ENCODE results near the gene PLA2G4D.

Gene PLA2G4D

GRCh38 chr15:42071717-42072116, 22.6 kb downstream of the PLA2G4D start:
- no peak for DNase-seq (ENCODE audit: low read depth)

DNA sequence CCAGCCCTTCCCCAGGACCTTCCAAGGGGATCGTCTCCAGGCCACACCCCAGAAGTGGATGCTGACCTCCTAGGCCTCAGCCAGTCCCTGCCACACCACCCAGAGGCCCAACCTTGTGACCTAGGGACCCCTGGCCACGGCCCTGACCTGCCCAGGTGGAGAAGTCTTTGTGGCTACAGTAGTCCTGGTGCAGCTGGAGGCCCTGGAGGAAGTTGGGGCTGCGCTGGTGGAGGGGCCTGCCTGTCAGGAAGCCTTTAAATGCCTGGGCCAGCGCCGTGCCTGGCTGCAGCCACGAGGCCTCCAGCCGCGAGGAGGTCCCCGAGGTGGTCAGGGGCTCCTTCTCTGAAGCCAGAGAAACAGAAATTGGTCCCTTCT, 23.4 kb downstream of the PLA2G4D start:
- DNase-seq (ENCODE audit: low read depth) = no peak

DNA sequence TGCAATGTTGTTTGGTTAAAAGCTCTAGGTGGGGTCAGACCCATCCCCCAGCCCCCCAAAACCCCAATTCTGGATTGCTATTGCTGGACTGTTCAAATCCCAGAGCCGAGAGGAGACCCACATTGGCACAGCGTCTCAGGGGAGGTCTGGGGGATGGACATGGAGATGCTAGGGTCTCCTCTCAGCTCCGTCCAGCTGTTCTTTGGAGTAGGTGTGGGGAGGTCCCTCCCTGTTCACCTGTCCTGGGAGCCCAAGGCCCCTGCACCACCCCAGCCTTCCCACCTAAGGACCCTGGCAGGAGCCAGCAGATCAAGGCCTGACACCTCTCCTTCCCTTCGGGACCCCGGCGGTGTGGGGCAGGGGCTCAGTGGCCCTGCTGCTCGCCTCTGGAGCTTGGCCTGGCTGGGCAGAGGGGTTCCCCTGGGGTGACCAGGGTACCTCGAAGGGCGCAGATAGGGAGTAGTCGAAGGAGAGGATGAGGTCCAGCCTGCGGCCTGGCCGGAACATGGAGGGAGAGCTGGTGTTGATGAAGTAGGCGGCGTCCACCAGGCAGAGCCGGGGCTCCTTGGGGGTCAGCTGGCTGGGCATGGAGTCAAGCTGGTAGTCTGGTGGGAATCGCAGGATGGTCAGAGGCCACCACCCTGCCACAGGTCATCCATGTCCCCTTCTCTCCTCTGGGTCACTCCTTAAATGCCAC, 23.9 kb downstream of the PLA2G4D start:
- DNase-seq (ENCODE audit: low read depth) = no peak

- no peak for DNase-seq (ENCODE audit: low read depth)
Observed at GRCh38 chr15:42069496-42070278, 24.7 kb downstream of the PLA2G4D start.

DNA sequence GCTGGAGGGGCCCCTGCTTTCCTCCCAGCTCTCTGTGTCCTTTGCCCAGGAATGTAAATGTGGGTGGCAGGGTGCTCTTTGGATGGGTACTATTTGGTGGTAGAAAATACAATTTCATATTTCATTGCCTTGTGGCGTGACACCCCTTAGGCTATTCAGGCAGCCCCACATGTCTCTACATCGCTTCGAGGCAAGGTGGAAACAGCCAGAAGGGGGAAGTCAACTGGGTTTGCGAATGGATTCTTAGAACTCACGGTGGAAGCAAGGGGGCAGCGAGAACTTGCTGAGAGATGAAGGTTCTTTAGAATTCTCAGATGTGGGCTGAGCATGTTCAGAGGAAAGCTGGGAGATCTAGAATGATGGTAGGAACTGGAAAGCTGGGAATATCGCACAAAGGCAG, 25.3 kb downstream of the PLA2G4D start:
- DNase-seq (ENCODE audit: low read depth) = no peak

DNA sequence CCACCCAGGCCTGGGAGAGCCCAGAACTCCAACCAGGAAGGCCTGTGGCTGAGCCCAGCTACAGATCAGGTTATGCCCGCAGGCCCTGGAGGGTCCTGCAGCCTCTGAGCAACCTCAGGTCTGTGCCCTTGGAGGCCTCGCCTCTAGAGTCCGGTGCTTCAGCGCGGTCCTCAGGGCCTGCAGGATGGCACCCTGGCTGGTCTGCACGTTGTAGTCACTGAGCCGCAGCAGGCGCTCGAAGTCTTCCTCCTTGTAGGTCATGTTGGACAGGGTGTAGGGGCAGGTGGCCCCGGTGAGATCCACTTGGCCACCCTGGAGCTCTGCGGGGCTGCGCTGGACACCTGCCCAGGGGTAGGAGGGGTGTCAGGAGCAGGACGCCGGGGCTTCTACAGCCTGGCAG, 25.8 kb downstream of the PLA2G4D start:
- DNase-seq (ENCODE audit: low read depth) = no peak

GRCh38 chr15:42066764-42067415, 27.5 kb downstream of the PLA2G4D start:
- DNase-seq (ENCODE audit: low read depth) = no peak

DNA sequence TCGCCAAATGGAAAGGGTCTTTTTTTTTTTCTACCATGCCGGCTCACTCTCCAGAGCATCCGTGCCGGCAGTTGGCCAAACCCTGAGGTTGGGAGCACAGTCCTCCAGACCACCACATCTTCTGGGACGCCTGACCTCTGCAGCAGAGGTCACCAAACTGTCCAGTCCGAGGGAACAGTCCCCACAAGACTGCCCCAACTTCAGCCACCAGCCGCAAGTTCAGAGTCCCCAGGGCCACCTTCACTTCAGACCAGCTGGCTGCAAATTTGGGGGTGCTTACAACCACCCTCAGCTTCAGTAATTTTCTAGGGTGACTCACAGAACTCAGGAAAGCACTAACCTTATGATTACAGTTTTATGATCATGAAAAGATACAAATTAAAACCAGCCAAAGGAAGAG, 28.9 kb downstream of the PLA2G4D start:
- no peak for DNase-seq (ENCODE audit: low read depth)

DNA sequence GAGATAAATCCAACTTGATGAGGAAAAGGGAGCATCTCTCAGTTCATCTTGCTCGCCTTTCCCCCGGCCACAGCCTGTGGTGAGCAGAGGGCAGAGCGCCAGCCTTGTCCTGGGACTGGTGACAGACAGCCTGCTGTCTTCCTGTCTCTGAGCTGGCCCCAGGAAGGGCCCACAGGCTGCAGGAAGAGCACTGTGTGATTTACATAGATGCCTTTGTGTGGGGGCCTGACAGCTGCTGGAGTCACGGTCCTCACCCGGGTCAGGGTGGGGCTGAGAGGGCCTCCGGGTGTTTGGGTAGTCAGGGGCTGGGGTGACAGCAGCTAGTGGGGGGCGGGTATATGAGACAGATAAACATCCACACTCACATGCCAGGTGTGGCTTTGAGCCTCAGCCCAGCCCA, 29.3 kb downstream of the PLA2G4D start:
- no peak for DNase-seq (ENCODE audit: low read depth)

GRCh38 chr15:42064271-42064670, 30.1 kb downstream of the PLA2G4D start:
- no peak for DNase-seq (ENCODE audit: low read depth)

DNA sequence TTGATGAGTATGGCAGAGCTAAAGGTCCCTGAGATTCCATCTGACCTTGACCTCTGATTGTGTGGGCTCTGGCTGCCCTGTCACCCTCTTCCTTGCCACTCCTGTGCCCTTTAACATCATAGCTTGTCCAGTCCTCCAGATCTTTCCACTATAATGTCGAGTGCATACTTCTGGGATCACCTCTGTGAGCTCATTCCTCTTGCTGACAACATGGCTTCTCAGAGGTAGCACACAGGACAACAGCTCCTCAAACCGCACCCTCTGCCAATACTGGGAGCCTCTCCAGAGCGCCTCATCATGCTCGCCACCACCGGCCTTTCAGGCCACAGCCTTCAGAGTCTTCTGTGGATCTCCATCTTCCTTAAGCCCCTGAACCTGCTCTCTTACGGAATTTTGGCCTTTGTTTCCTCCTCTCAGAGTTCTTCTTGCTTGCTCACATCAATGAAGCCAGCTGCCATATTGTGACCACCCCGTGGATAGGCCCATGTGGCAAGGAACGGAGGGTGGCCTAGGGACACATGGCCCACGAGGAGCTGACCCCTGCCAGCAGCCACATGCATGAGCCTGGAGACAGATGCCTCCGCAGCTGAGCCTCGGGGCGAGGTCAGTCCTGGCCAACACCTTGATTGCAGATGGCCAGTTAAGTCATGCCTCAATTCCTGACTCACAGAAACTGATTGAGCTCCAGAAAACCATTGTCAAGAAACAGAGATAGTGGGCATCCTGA, 31.1 kb downstream of the PLA2G4D start:
- DNase-seq (ENCODE audit: low read depth) = no peak

DNA sequence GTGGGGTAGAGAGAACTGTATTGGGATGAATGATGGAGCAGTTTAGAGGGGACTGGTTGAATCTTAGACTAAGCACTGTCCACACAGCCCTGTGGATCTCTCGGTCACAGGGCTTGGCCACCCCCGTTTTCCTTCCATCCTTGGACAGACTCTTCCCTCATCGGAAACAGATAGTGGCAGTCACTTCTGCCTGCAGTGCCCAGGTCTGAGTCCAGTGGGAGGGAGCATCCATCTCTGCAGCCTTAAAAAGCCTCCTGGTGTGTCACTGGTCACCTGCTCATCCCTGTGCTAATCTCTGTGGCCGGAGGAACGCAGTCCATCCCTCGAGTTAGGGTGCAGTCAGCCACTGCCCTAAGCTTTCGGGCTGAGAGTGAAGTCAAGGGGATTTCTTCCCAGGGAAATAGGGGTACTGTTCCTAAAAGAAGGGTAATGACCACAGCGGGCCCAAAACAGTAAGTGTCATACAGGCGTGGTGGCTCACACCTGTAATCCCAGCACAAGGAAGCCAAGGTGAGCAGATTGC, 32.0 kb downstream of the PLA2G4D start:
- DNase-seq (ENCODE audit: low read depth) = no peak

DNA sequence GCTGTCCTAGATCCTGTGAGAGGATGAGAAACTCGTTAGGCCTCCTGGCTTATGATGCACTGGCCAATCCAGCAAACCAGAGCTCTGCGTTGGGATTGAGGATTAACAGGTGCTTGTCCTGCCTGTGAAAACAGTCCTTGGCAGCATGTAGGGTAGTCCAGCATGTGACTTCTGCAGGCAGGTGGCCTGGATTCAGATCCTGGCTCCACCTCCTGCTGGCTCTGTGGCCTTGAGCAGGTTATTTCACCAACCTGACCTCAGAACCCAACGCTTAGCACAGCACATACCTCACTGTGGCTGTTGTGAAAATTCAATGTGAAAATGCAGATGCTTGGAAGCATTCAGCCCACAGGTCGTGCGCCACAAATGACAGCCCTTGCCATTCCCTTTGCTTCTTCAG, 33.6 kb downstream of the PLA2G4D start:
- no peak for DNase-seq (ENCODE audit: low read depth)

DNA sequence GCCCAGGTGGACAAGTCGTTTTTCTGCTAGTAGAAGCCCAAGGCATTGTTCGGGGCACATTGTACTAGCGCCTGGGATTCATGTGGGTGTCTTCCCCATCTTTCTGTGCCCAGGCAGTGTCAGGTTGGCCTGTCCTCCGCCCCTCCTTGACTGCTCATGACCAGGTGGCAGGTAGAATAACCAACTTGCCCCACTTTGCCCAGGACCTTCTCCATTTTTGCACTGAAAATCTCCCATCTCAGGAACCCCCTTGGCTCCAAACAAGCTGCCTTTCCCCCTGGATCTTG, 33.9 kb downstream of the PLA2G4D start:
- no peak for DNase-seq (ENCODE audit: low read depth)

DNA sequence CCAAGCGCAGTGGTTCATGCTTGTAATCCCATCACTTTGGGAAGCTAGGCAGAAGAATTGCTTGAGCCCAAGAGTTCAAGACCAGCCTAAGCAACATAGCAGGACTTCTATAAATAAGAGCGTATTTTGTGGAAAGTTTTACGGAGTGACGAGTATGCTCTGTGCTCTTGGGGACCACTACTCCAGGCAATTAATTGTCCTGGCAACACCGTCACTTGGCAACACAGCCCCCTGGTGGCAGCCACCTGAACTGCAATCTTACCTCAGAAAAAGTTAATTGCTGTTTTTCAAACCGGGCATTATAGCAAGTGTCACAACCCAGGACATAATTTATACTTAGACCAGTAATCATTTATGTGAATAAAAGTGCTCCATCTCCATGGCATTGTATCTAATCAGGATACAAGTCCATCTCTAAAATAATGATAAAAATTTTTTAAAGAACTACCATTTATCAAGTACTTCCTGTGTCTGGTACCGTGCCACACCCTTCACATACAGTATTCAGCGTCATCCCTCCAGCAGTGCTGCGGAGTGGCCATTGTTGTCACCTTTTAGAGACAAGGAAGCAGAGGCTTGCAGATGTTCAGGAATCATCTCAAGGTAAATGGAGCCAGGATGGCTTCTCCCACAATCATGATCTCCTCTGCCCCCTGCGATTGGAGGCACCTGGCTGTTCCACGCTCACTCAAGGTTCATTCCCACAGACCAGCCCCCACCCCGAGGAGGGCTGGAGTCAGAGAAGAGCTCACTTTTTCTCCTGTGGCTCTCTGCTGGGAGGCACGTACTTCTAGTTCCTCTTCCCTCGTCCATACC, 34.5 kb downstream of the PLA2G4D start:
- DNase-seq (ENCODE audit: low read depth) = no peak

DNA sequence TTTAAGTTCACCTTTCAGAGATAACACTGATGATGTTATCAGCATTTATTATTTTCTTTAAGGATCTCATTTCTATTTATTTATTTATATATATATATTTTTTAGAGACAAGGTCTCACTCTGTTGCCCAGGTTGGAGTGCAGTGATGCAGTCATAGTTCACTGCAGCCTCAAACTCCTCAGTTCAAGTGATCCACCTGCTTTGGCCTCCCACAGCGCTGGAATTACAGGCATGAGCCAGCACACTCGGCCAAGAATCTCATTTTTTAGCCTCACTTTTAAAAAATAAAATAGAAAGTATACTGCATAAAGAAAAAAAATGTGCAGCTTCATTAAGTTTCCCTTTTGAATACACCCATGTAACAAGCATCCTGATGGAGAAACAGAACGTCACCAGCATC, 35.6 kb downstream of the PLA2G4D start:
- no peak for DNase-seq (ENCODE audit: low read depth)

GRCh38 chr15:42057799-42058646, 36.3 kb downstream of the PLA2G4D start:
- no peak for DNase-seq (ENCODE audit: low read depth)

DNA sequence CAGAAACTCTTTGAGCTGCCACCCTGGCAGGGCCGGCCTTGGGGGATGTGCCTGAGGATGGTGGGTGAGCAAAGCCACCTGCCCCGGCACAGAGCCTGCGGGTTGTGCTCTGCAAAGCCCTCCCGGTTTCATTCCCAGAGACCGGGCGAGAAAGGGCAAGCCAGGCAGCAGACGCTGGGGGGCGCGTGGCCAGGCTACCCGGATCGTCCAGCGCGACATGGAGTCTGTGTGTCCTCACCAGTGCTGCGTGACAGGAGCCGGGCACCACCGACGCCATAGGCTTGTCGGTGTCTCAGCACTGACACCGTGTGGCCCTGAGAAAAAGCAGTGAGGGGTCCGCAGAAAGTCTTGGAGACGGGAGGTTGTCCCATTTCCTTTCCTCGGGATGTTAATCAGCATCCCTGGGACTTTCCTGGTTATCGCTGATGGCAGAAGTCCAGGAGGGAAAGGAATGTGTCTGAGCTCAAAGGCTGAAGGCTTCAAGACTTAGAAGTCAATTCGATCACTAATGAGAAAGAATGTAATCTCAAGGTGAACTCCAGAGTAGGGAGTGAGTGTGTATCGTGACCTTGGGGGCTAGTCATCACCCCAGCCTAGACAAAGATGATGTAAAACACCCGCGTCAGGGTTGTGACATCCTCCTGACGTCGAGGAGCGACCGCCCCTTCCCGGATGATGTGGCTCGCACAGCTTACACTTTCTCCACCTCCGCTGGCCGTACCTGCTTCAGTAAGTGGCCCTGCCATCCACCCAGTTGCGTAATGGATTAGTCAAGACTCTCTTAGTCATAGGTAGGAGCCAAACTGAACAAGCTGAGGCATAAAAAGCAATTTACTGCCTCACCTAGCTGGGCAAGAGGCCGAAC, 37.2 kb downstream of the PLA2G4D start:
- peak; percentile 79 for DNase-seq (ENCODE audit: low read depth)

GRCh38 chr15:42053914-42054313, 40.4 kb downstream of the PLA2G4D start:
- no peak for DNase-seq (ENCODE audit: low read depth)

DNA sequence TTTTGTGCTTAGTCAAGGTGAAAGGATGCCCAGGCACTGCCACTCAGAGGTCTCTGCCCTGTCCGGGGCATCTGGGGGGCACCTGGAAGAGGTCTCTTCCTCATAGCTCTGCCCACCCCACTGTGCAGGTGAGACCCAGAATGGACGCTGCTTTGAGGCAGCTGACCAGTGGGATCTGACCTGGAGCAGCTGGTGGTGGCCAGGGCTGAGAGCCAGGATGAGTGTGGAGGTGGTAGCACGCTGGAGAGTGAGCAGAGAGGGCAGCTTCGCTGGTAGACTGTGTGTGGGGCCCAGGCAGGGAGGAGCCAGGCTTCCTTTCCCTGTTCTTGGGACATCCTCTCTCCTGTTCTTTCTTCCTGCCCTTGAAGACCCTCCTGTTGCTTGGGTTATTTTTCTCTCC, 41.4 kb downstream of the PLA2G4D start:
- DNase-seq (ENCODE audit: low read depth) = no peak
